CD14-positive monocyte (primary cell): Measurements from ENCODE around the gene SCD5. TPM values are rescaled to one million over a fixed set of nuclear protein-coding genes. Genes with fewer than 3 reads are reported as not detected.

Experiments
- DNase-seq, 3 donors: peaks; one replicate each; pipeline ENCODE4 v3.0.0-alpha.2; 2011 to 2022
- H2AFZ ChIP-seq: 2 replicates; pipeline ENCODE4 v1.6.0; 2012; ENCODE audit warnings: mild to moderate bottlenecking, low read depth, low read length, inconsistent platforms; ENCODE audit not compliant: insufficient read depth, poor library complexity, severe bottlenecking
- H3K27ac ChIP-seq, 2 donors: 1 replicate in 1 of 2; 2 replicates in 1 of 2; pipeline ENCODE4 v1.5.1; 2012 to 2013; ENCODE audit warnings: low read length in 2 of 2, control low read depth in 1 of 2, inconsistent platforms in 1 of 2, low read depth in 1 of 2, mild to moderate bottlenecking in 1 of 2
- H3K27me3 ChIP-seq, 2 donors: one replicate each; pipeline versions ENCODE4 v1.6.0 to v1.6.1; 2011 to 2013; ENCODE audit warnings: low read length in 2 of 2; ENCODE audit not compliant: control insufficient read depth in 2 of 2, insufficient read depth in 2 of 2
- H3K36me3 ChIP-seq, 2 donors: replicated peaks in 1 of 2; 1 replicate in 1 of 2; 2 replicates in 1 of 2; pipeline versions ENCODE4 v1.5.1 to v1.6.1; 2012 to 2013; ENCODE audit warnings: low read length in 2 of 2, control low read depth in 1 of 2, inconsistent platforms in 1 of 2, mild to moderate bottlenecking in 1 of 2; ENCODE audit not compliant: insufficient read depth in 2 of 2, control insufficient read depth in 1 of 2
- H3K4me1 ChIP-seq, 2 donors: 1 replicate in 1 of 2; 2 replicates in 1 of 2; pipeline versions ENCODE4 v1.5.1 to v1.6.1; 2012 to 2013; ENCODE audit warnings: low read length in 2 of 2, control low read depth in 1 of 2, inconsistent platforms in 1 of 2, mild to moderate bottlenecking in 1 of 2, moderate library complexity in 1 of 2; ENCODE audit not compliant: insufficient read depth in 2 of 2, control insufficient read depth in 1 of 2
- H3K4me2 ChIP-seq: replicated peaks from 2 replicates; pipeline ENCODE3; 2012; ENCODE audit warnings: low read length, moderate library complexity, mild to moderate bottlenecking; ENCODE audit not compliant: poor library complexity, severe bottlenecking; ENCODE audit errors: extremely low read depth
- H3K4me3 ChIP-seq, 3 experiments: fragments of 200-600 bp in 1 of 3; sonication (generic) in 1 of 3; replicated peaks in 1 of 3; 1 replicate in 2 of 3; 2 replicates in 1 of 3; pipeline ENCODE4 v1.5.1; 2011 to 2013; ENCODE audit warnings: low read length in 3 of 3, mild to moderate bottlenecking in 3 of 3, control low read depth in 2 of 3, low read depth in 2 of 3, inconsistent platforms in 1 of 3, moderate library complexity in 1 of 3
- H3K79me2 ChIP-seq: 2 replicates; pipeline ENCODE4 v1.6.0; 2012; ENCODE audit warnings: mild to moderate bottlenecking, control low read depth, inconsistent platforms, low read length, moderate library complexity; ENCODE audit not compliant: insufficient read depth
- H3K9ac ChIP-seq: 2 replicates; pipeline ENCODE4 v1.6.0; 2017; ENCODE audit warnings: low read length, mild to moderate bottlenecking; ENCODE audit not compliant: insufficient read depth, poor library complexity, severe bottlenecking
- H3K9me3 ChIP-seq, 2 donors: replicated peaks in 1 of 2; 1 replicate in 1 of 2; 2 replicates in 1 of 2; pipeline versions ENCODE4 v1.5.1 to v1.6.1; 2012 to 2013; ENCODE audit warnings: low read length in 2 of 2, control low read depth in 1 of 2; ENCODE audit not compliant: control insufficient read depth in 1 of 2, insufficient read depth in 1 of 2
- H4K20me1 ChIP-seq: 2 replicates; pipeline ENCODE4 v1.6.0; 2012; ENCODE audit warnings: mild to moderate bottlenecking, low read length, control low read depth, moderate library complexity; ENCODE audit not compliant: insufficient read depth
- H3K27ac Mint-ChIP-seq, 7 donors: one replicate each; pipeline ENCODE4 v1.8.0; 2020; ENCODE audit warnings: mild to moderate bottlenecking in 7 of 7, mixed read lengths in 7 of 7, moderate library complexity in 6 of 7, inconsistent platforms in 2 of 7
- H3K27me3 Mint-ChIP-seq, 3 donors: one replicate each; pipeline ENCODE4 v1.8.0; 2021 to 2022; ENCODE audit warnings: low read depth in 3 of 3, mild to moderate bottlenecking in 3 of 3, mixed read lengths in 3 of 3, moderate library complexity in 3 of 3, inconsistent platforms in 1 of 3
- H3K36me3 Mint-ChIP-seq, 2 donors: one replicate each; pipeline ENCODE4 v1.8.0; 2020; ENCODE audit warnings: mixed read lengths in 2 of 2, inconsistent platforms in 1 of 2, mild to moderate bottlenecking in 1 of 2
- H3K4me1 Mint-ChIP-seq: one replicate; pipeline ENCODE4 v1.8.0; 2020; ENCODE audit warnings: mild to moderate bottlenecking, mixed read lengths
- H3K4me3 Mint-ChIP-seq, 2 donors: one replicate each; pipeline ENCODE4 v1.8.0; 2020; ENCODE audit warnings: mild to moderate bottlenecking in 2 of 2, mixed read lengths in 2 of 2, moderate library complexity in 1 of 2
- H3K9me3 Mint-ChIP-seq, 7 donors: one replicate each; pipeline ENCODE4 v1.8.0; 2020 to 2022; ENCODE audit warnings: mixed read lengths in 7 of 7, mild to moderate bottlenecking in 6 of 7, moderate library complexity in 6 of 7, inconsistent platforms in 2 of 7
- CTCF ChIP-seq: fragments of 200-600 bp; IDR thresholded peaks from one replicate; pipeline ENCODE4 v1.8.0; 2022; ENCODE audit warnings: antibody characterized with exemption, mild to moderate bottlenecking
- WGBS: methylation state at CpG from one replicate; pipeline ENCODE4 v1.1.5; 2013; ENCODE audit warnings: missing lambda C conversion rate; ENCODE audit not compliant: insufficient coverage; 5-methylcytosine and 5-hydroxymethylcytosine counted together
- intact Hi-C, 2 donors: fragments of 100-400 bp; cut with micrococcal nuclease; formaldehyde crosslinking; loops; one replicate each; pipeline versions ENCODE4 v1.15.0 to v1.15.1; 2023
- polyA plus RNA-seq, 3 donors: library from polyadenylated mRNA; depleted of rRNA in 1 of 3; unstranded in 2 of 3; stranded (reverse) in 1 of 3; fragments of 300-500 nt in 2 of 3; fragments of >200 nt in 1 of 3; fragmentation: Illumina TruSeq in 2 of 3; gene quantifications; 1 replicate in 2 of 3; 2 replicates in 1 of 3; pipeline ENCODE4 v1.2.3, GENCODE V29; 2012 to 2021

SCD5 gene
- polyA plus RNA-seq, 3 donors, result 0.28 to 1.3 (median 0.61) TPM

GRCh38 chr4:82710197-82710929 is 88.2 kb downstream of the SCD5 start:
- no peak overlapping the region for H3K4me3 ChIP-seq
- no peaks in the 10 kb centered on the region for H3K9me3 ChIP-seq
- H3K4me2 ChIP-seq, result no peak overlapping the region
- Mint-ChIP-seq H3K4me3 (no peak overlapping the region), H3K27me3 (peaks cover 0 to 4% (median 0%) of the 10 kb centered on the region in 3 donors), H3K36me3 (no peaks in the 10 kb centered on the region), H3K9me3 (no peaks in the 10 kb centered on the region), H3K27ac (no peak overlapping the region), H3K4me1 (peaks cover 3% of the 10 kb centered on the region)
- intact Hi-C loops, result no loop called here
- H4K20me1 ChIP-seq, result no peaks in the 10 kb centered on the region
- H2AFZ ChIP-seq, result no peak overlapping the region
- no peaks in the 10 kb centered on the region for H3K79me2 ChIP-seq
- no peak overlapping the region for H3K27ac ChIP-seq
- DNase-seq, result no peak
- no peak overlapping the region for H3K9ac ChIP-seq
- no peak for TF ChIP-seq CTCF
- no peaks in the 10 kb centered on the region for H3K4me1 ChIP-seq
- H3K36me3 ChIP-seq, result no peaks in the 10 kb centered on the region
- WGBS, result 69% methylated on average over 1 of the region's 4 CpGs
- no peaks in the 10 kb centered on the region for H3K27me3 ChIP-seq

- Histone ChIP-seq H3K9me3 (no peaks in the 10 kb centered on the region), H3K9ac (no peak overlapping the region), H3K4me1 (no peaks in the 10 kb centered on the region), H3K4me3 (no peak overlapping the region), H4K20me1 (no peaks in the 10 kb centered on the region), H3K4me2 (no peak overlapping the region), H3K27me3 (no peaks in the 10 kb centered on the region), H3K79me2 (no peaks in the 10 kb centered on the region), H3K36me3 (no peaks in the 10 kb centered on the region), H2AFZ (no peak overlapping the region), H3K27ac (no peak overlapping the region)
- Mint-ChIP-seq H3K27me3 (peaks cover 0 to 4% (median 0%) of the 10 kb centered on the region in 3 donors), H3K4me3 (no peak overlapping the region), H3K9me3 (no peaks in the 10 kb centered on the region), H3K36me3 (no peaks in the 10 kb centered on the region), H3K4me1 (no peaks in the 10 kb centered on the region), H3K27ac (no peak overlapping the region)
- DNase-seq, result no peak
- intact Hi-C loops, result loop anchor here in 1 of 2 donors (10.0 kb wide), 1 partner anchor 84 kb away; no protein-coding TSS in a partner anchor
- no peak for TF ChIP-seq CTCF
- WGBS, result no CpG with 5 or more reads among the region's 1 CpG
Observed at GRCh38 chr4:82708982-82709381, 89.6 kb downstream of the SCD5 start.
